DOHH2 (cell line): Measurements from ENCODE around the gene DYRK1B.

Experiments
- H3F3A ChIP-seq: fragments of 200-600 bp; sonication (generic), shearing (Covaris generic); 2 replicates; pipeline ENCODE4 v1.6.0; 2016; ENCODE audit warnings: antibody characterized with exemption, mild to moderate bottlenecking; ENCODE audit not compliant: control insufficient read depth, insufficient read depth
- H3K27ac ChIP-seq: fragments of 200-600 bp; sonication (generic); 2 replicates; pipeline ENCODE4 v1.5.1; 2014; ENCODE audit warnings: low read depth, mild to moderate bottlenecking, low read length, moderate library complexity
- H3K27me3 ChIP-seq: fragments of 200-600 bp; sonication (generic); 2 replicates; pipeline ENCODE4 v1.6.1; 2014; ENCODE audit warnings: mild to moderate bottlenecking, low read length, mixed read lengths; ENCODE audit not compliant: control insufficient read depth
- H3K36me3 ChIP-seq: fragments of 200-600 bp; sonication (generic); 2 replicates; pipeline ENCODE4 v1.6.1; 2014; ENCODE audit warnings: mild to moderate bottlenecking, low read length, moderate library complexity, mixed read lengths; ENCODE audit not compliant: control insufficient read depth
- H3K4me1 ChIP-seq: fragments of 200-600 bp; sonication (generic); 2 replicates; pipeline ENCODE4 v1.6.1; 2014; ENCODE audit warnings: mild to moderate bottlenecking, low read length, mixed read lengths; ENCODE audit not compliant: control insufficient read depth
- H3K4me2 ChIP-seq: fragments of 200-600 bp; sonication (generic); 2 replicates; pipeline ENCODE4 v1.6.0; 2014; ENCODE audit warnings: mild to moderate bottlenecking, low read length, moderate library complexity
- H3K4me3 ChIP-seq: fragments of 200-600 bp; sonication (generic); 2 replicates; pipeline ENCODE4 v1.5.1; 2014; ENCODE audit warnings: mild to moderate bottlenecking, low read length, mixed read lengths
- H3K79me2 ChIP-seq: fragments of 200-600 bp; sonication (generic); 2 replicates; pipeline ENCODE4 v1.6.1; 2014; ENCODE audit warnings: mild to moderate bottlenecking, low read length, mixed read lengths; ENCODE audit not compliant: control insufficient read depth
- H3K9me2 ChIP-seq: fragments of 200-600 bp; sonication (generic); replicated peaks from 2 replicates; pipeline ENCODE4 v1.6.1; 2014; ENCODE audit warnings: mild to moderate bottlenecking, low read length, mixed read lengths; ENCODE audit not compliant: control insufficient read depth
- H3K9me3 ChIP-seq: fragments of 200-600 bp; sonication (generic); 2 replicates; pipeline ENCODE4 v1.6.1; 2014; ENCODE audit warnings: antibody characterized with exemption, low read length, mixed read lengths; ENCODE audit not compliant: control insufficient read depth, insufficient read depth
- H4K20me1 ChIP-seq: fragments of 200-600 bp; sonication (generic); 2 replicates; pipeline ENCODE4 v1.6.0; 2014; ENCODE audit warnings: low read depth, mild to moderate bottlenecking, antibody characterized with exemption, low read length, moderate library complexity; ENCODE audit not compliant: control insufficient read depth, insufficient read depth
- EZH2phosphoT487 ChIP-seq: fragments of 200-600 bp; sonication (generic); IDR thresholded peaks from 2 replicates; pipeline ENCODE4 v1.6.1; 2017; ENCODE audit warnings: borderline replicate concordance, mild to moderate bottlenecking, antibody characterized with exemption, low read length, moderate library complexity, mixed read lengths
- TF ChIP-seq, protein P1 (sequence below): fragments of 200-600 bp; sonication (generic); IDR thresholded peaks from one replicate; pipeline ENCODE4 v1.5.1; 2014; ENCODE audit warnings: antibody characterized with exemption, mild to moderate bottlenecking, low read depth, low read length; ENCODE audit not compliant: poor library complexity, severe bottlenecking

DYRK1B gene

DNA sequence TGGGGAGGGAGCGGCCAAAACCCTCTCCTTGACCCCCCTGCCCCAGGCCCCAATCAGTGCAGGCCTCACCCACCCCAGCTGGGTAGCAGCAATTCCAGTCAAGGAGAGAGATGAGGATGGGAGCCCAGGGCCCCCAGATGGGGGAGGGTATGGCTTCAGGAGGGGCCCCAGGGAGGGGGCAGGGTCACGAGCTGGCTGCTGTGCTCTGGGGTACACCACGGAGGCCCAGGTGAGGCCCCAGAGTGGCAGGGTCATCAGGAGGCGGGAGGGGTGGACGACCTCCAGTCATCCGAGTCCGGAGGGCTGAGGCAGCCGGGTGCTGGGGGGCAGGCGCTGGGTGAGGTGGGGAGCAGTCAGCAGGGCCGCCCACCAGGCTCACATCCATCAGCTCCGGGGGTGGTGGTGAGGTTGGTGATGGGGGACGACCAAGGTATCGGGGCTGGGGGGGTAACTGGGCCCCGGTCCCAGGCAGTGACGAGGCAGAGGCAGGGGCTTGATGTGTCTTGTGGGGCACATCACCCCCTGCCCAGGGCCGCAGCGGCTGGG, 8.4 kb downstream of the DYRK1B start:
- H4K20me1 ChIP-seq = no peaks in the 10 kb centered on the region
- no peak overlapping the region for H3K4me3 ChIP-seq
- no peaks in the 10 kb centered on the region for H3K9me2 ChIP-seq
- no peaks in the 10 kb centered on the region for H3K27me3 ChIP-seq
- H3F3A ChIP-seq = no peaks in the 10 kb centered on the region
- no peaks in the 10 kb centered on the region; the same call in 1 of the 2 replicates for H3K4me1 ChIP-seq
- TF ChIP-seq, protein P1, sequence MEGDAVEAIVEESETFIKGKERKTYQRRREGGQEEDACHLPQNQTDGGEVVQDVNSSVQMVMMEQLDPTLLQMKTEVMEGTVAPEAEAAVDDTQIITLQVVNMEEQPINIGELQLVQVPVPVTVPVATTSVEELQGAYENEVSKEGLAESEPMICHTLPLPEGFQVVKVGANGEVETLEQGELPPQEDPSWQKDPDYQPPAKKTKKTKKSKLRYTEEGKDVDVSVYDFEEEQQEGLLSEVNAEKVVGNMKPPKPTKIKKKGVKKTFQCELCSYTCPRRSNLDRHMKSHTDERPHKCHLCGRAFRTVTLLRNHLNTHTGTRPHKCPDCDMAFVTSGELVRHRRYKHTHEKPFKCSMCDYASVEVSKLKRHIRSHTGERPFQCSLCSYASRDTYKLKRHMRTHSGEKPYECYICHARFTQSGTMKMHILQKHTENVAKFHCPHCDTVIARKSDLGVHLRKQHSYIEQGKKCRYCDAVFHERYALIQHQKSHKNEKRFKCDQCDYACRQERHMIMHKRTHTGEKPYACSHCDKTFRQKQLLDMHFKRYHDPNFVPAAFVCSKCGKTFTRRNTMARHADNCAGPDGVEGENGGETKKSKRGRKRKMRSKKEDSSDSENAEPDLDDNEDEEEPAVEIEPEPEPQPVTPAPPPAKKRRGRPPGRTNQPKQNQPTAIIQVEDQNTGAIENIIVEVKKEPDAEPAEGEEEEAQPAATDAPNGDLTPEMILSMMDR = no peak
- TF ChIP-seq EZH2phosphoT487 = no peak
- H3K79me2 ChIP-seq = no peaks in the 10 kb centered on the region
- H3K27ac ChIP-seq = no peak overlapping the region
- H3K36me3 ChIP-seq = peaks cover 72% of the 10 kb centered on the region
- no peaks in the 10 kb centered on the region for H3K9me3 ChIP-seq
- no peak overlapping the region; the same call in 1 of the 2 replicates for H3K4me2 ChIP-seq

DNA sequence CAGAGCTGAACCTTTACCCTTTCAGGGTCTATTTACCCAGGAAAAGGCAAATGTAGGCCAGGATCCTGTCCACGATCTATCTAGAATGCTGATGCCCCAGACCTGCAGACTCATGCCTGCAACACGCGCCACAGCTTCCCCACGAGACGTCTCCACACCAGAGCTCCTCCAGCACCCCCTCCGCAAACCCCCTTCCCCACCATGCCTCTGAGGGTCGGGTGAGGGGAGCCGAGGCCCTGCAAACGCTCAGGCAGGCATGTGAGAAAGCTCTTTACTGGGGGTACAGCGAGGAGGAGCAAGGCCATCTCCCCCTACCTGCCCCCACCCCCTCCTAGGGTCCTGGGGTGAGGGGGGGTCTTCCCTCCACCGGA, 8.9 kb downstream of the DYRK1B start:
- peak overlapping the region; percentile 60 for H3K4me3 ChIP-seq

DNA sequence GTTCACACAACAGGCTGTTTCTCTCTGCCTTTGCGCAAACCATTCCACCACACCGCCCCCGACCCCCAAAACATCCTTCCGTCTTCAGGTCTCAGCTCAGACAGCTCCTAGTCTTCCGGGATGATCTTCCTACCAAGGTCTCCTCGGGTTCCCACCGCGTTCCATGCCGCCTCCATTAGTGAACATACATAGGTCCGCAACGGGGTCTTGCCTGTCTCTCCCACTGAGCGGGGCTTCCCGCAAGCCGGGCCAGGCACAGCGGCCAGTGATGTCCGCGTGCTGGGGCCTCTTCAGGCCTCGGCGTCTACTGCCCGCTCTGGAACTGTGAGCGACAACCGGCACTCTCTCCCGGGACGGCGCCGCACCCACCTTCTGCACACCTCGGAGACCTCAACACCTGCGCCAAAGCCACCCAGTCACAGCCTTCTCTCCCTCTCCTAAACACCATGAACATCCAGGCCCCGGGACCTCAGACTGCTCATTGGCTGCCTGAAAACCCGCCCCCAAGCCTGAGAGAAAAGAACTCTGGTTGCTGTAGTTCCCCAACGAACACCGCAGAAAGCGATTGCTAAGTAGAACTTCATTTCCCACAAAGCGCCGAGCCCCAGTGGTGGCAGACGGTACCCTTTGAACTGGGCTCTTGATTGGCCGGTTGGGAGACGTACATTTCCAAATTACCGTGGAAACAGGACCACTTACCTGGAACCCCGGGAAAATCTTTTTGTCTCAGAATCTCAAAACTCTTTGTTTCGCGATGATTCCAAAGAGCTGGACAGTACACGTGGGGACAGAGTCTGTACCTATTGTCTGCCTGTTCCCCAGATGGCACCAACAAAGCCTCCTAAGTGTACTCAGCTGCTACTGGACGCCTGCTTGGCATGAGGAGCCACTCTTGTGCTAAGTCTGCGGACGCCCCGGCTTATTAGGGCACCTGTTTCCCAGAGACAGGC, 9.5 kb downstream of the DYRK1B start:
- no peak for TF ChIP-seq EZH2phosphoT487
- TF ChIP-seq, protein P1 = no peak
- Histone ChIP-seq H3K27ac (no peak overlapping the region), H3K36me3 (peaks cover 60% of the 10 kb centered on the region), H3K4me1 (no peaks in the 10 kb centered on the region; the same call in 1 of the 2 replicates), H3K4me2 (peak overlapping the region; percentile 46), H3K9me2 (no peaks in the 10 kb centered on the region), H3F3A (no peaks in the 10 kb centered on the region), H3K9me3 (no peaks in the 10 kb centered on the region), H4K20me1 (no peaks in the 10 kb centered on the region), H3K79me2 (no peaks in the 10 kb centered on the region), H3K27me3 (no peaks in the 10 kb centered on the region), H3K4me3 (peak overlapping the region; percentile 60)

More for the DNA sequence above, 8.9 kb downstream of the DYRK1B start:
- Histone ChIP-seq H3K9me2 (no peaks in the 10 kb centered on the region), H3K9me3 (no peaks in the 10 kb centered on the region), H3K27ac (no peak overlapping the region), H4K20me1 (no peaks in the 10 kb centered on the region), H3K79me2 (no peaks in the 10 kb centered on the region), H3K4me1 (no peaks in the 10 kb centered on the region; the same call in 1 of the 2 replicates), H3K4me2 (peak overlapping the region; percentile 46), H3K27me3 (no peaks in the 10 kb centered on the region), H3F3A (no peaks in the 10 kb centered on the region), H3K36me3 (peaks cover 67% of the 10 kb centered on the region)
- TF ChIP-seq EZH2phosphoT487 = no peak
- TF ChIP-seq, protein P1 = no peak
